MM.1S (cell line): Measurements from ENCODE around the gene DMXL2.

Source experiments
- DNase-seq: peaks from one replicate; pipeline ENCODE4 v3.0.0-alpha.2; 2015
- H2AFZ ChIP-seq: fragments of 300-600 bp; sonication (generic); 2 replicates; pipeline ENCODE4 v1.6.0; 2016; ENCODE audit warnings: antibody characterized with exemption, low read length
- H3F3A ChIP-seq: fragments of 300-600 bp; sonication (generic); 2 replicates; pipeline ENCODE4 v1.6.1; 2016; ENCODE audit warnings: mild to moderate bottlenecking, antibody characterized with exemption, low read length, moderate library complexity, mixed read lengths; ENCODE audit not compliant: insufficient read depth
- H3K27ac ChIP-seq: fragments of 300-600 bp; sonication (generic); 2 replicates; pipeline ENCODE4 v1.5.1; 2016; ENCODE audit warnings: mild to moderate bottlenecking, low read length
- H3K27me3 ChIP-seq: fragments of 300-600 bp; sonication (generic); replicated peaks from 2 replicates; pipeline ENCODE4 v1.6.0; 2016; ENCODE audit warnings: low read length; ENCODE audit not compliant: insufficient read depth
- H3K36me3 ChIP-seq: fragments of 300-600 bp; sonication (generic); replicated peaks from 2 replicates; pipeline ENCODE4 v1.6.1; 2016; ENCODE audit warnings: mild to moderate bottlenecking, low read length, mixed read lengths; ENCODE audit not compliant: insufficient read depth
- H3K4me1 ChIP-seq: fragments of 300-600 bp; sonication (generic); 2 replicates; pipeline ENCODE4 v1.6.1; 2016; ENCODE audit warnings: low read length, mixed read lengths
- H3K4me2 ChIP-seq: fragments of 300-600 bp; sonication (generic); 2 replicates; pipeline ENCODE4 v1.6.0; 2016; ENCODE audit warnings: low read depth, low read length
- H3K4me3 ChIP-seq: fragments of 300-600 bp; sonication (generic); 2 replicates; pipeline ENCODE4 v1.5.1; 2016; ENCODE audit warnings: low read length, mixed read lengths
- H3K79me2 ChIP-seq: fragments of 300-600 bp; sonication (generic); 2 replicates; pipeline ENCODE4 v1.6.1; 2016; ENCODE audit warnings: mixed run types, low read length, mixed read lengths
- H3K9ac ChIP-seq: fragments of 300-600 bp; sonication (generic); 2 replicates; pipeline ENCODE4 v1.6.1; 2016; ENCODE audit warnings: low read length, mixed read lengths
- H3K9me2 ChIP-seq: fragments of 300-600 bp; sonication (generic); replicated peaks from 2 replicates; pipeline ENCODE4 v1.6.1; 2016; ENCODE audit warnings: mild to moderate bottlenecking, low read length, mixed read lengths; ENCODE audit not compliant: insufficient read depth
- H3K9me3 ChIP-seq: fragments of 300-600 bp; sonication (generic); replicated peaks from 2 replicates; pipeline ENCODE4 v1.6.1; 2016; ENCODE audit warnings: mild to moderate bottlenecking, low read length, mixed read lengths; ENCODE audit not compliant: insufficient read depth
- H4K20me1 ChIP-seq: fragments of 300-600 bp; sonication (generic); 2 replicates; pipeline ENCODE4 v1.6.1; 2016; ENCODE audit warnings: mild to moderate bottlenecking, low read length, moderate library complexity, mixed read lengths; ENCODE audit not compliant: insufficient read depth
- CTCF ChIP-seq: fragments of 300-600 bp; sonication (generic); IDR thresholded peaks from 2 replicates; pipeline ENCODE4 v1.5.1; 2016; ENCODE audit warnings: antibody characterized with exemption, low read length, mixed read lengths
- EZH2 ChIP-seq: fragments of 300-600 bp; sonication (generic); optimal IDR thresholded peaks from 2 replicates; pipeline ENCODE3; 2017; ENCODE audit warnings: low read depth, mild to moderate bottlenecking, antibody characterized with exemption, low read length, mixed read lengths
- EZH2phosphoT487 ChIP-seq: fragments of 300-600 bp; sonication (generic); IDR thresholded peaks from 2 replicates; pipeline ENCODE4 v1.6.1; 2018; ENCODE audit warnings: antibody characterized with exemption, low read length

DMXL2 gene

GRCh38 chr15:51585986-51586385 lies 36.6 kb downstream of the DMXL2 start:
- H3K9ac ChIP-seq: no peak overlapping the region
- H3K27ac ChIP-seq: no peak overlapping the region
- H3K4me1 ChIP-seq: no peaks in the 10 kb centered on the region
- H3K36me3 ChIP-seq: no peaks in the 10 kb centered on the region
- H3K9me3 ChIP-seq: no peaks in the 10 kb centered on the region
- H3K9me2 ChIP-seq: no peaks in the 10 kb centered on the region
- no peaks in the 10 kb centered on the region for H3K27me3 ChIP-seq
- H4K20me1 ChIP-seq: no peaks in the 10 kb centered on the region
- H2AFZ ChIP-seq: no peak overlapping the region
- TF ChIP-seq EZH2: no peak
- TF ChIP-seq EZH2phosphoT487: no peak
- no peak for TF ChIP-seq CTCF
- no peaks in the 10 kb centered on the region for H3K79me2 ChIP-seq
- no peak overlapping the region for H3K4me2 ChIP-seq
- no peaks in the 10 kb centered on the region for H3F3A ChIP-seq
- DNase-seq: no peak
- no peak overlapping the region for H3K4me3 ChIP-seq

GRCh38 chr15:51580982-51581381 lies 41.6 kb downstream of the DMXL2 start:
- H3K9me2 ChIP-seq: no peaks in the 10 kb centered on the region
- no peak overlapping the region for H3K9ac ChIP-seq
- DNase-seq: no peak
- H2AFZ ChIP-seq: no peak overlapping the region
- no peak overlapping the region for H3K27ac ChIP-seq
- H3K36me3 ChIP-seq: no peaks in the 10 kb centered on the region
- H3K4me1 ChIP-seq: no peaks in the 10 kb centered on the region
- no peak for TF ChIP-seq EZH2
- TF ChIP-seq EZH2phosphoT487: no peak
- H3K4me2 ChIP-seq: no peak overlapping the region
- no peak overlapping the region for H3K4me3 ChIP-seq
- no peaks in the 10 kb centered on the region for H3K27me3 ChIP-seq
- no peaks in the 10 kb centered on the region for H3K79me2 ChIP-seq
- no peaks in the 10 kb centered on the region for H3F3A ChIP-seq
- no peaks in the 10 kb centered on the region for H4K20me1 ChIP-seq
- no peaks in the 10 kb centered on the region for H3K9me3 ChIP-seq

GRCh38 chr15:51580385-51580784 lies 42.2 kb downstream of the DMXL2 start:
- H3K9me2 ChIP-seq: no peaks in the 10 kb centered on the region
- no peak overlapping the region for H3K4me3 ChIP-seq
- H3K4me2 ChIP-seq: no peak overlapping the region
- H3K27me3 ChIP-seq: no peaks in the 10 kb centered on the region
- H3K79me2 ChIP-seq: no peaks in the 10 kb centered on the region
- H3K9ac ChIP-seq: no peak overlapping the region
- no peaks in the 10 kb centered on the region for H3K4me1 ChIP-seq
- no peaks in the 10 kb centered on the region for H3F3A ChIP-seq
- H3K36me3 ChIP-seq: no peaks in the 10 kb centered on the region
- TF ChIP-seq EZH2phosphoT487 (no peak), CTCF (no peak), EZH2 (no peak)
- H3K27ac ChIP-seq: no peak overlapping the region
- no peaks in the 10 kb centered on the region for H4K20me1 ChIP-seq
- H2AFZ ChIP-seq: no peak overlapping the region
- H3K9me3 ChIP-seq: no peaks in the 10 kb centered on the region
- no peak for DNase-seq

- Histone ChIP-seq H3K27ac (no peak overlapping the region), H3K79me2 (no peaks in the 10 kb centered on the region), H2AFZ (no peak overlapping the region), H3K9ac (no peak overlapping the region), H3K9me3 (no peaks in the 10 kb centered on the region), H4K20me1 (no peaks in the 10 kb centered on the region), H3K4me2 (no peak overlapping the region), H3K4me1 (no peaks in the 10 kb centered on the region), H3K4me3 (no peak overlapping the region), H3F3A (no peaks in the 10 kb centered on the region), H3K27me3 (no peaks in the 10 kb centered on the region), H3K9me2 (no peaks in the 10 kb centered on the region), H3K36me3 (no peaks in the 10 kb centered on the region)
- TF ChIP-seq EZH2 (no peak), CTCF (no peak), EZH2phosphoT487 (no peak)
- DNase-seq: no peak
Measured at GRCh38 chr15:51579012-51579411, 43.6 kb downstream of the DMXL2 start.
